ENCODE data around the gene RPL32. TPM values are rescaled to one million over a fixed set of nuclear protein-coding genes. Genes with fewer than 3 reads are reported as not detected.

The RPL32 gene
- total and polyA plus RNA-seq, 9 of the 15 experiments (the other 6 are each of a cell fraction or from before 2014, with no cell fraction given), result 2,738 to 6,200 (median 4,286) TPM

DNA sequence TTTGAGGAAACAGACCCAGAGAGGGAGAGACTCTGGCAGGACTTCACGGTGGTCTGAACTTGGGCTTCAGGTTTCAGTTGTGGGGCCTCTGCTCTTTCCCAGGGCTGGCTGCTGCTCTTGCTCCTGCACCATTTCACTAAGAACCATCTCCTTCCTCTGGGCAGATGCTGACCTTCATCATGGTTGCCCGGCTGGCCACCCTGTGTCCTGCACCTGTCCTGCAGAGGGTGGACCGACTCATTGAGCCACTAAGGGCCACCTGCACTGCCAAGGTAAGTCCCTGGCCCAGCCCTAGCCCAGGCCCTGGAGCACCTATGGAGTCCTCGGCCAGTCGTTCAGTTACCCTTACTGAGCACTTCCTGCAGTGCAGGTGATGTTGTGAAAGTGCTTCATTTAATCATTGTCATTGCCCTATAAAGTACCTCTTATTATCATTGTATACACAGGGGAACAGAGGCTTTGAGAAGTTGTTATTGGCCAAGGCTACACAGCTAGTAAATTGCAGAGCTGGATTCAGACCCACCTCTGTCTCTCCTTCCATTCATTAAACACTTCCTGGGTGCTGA lies 10.0 kb downstream of the RPL32 start (continued):
- TF ChIP-seq, protein P1, sequence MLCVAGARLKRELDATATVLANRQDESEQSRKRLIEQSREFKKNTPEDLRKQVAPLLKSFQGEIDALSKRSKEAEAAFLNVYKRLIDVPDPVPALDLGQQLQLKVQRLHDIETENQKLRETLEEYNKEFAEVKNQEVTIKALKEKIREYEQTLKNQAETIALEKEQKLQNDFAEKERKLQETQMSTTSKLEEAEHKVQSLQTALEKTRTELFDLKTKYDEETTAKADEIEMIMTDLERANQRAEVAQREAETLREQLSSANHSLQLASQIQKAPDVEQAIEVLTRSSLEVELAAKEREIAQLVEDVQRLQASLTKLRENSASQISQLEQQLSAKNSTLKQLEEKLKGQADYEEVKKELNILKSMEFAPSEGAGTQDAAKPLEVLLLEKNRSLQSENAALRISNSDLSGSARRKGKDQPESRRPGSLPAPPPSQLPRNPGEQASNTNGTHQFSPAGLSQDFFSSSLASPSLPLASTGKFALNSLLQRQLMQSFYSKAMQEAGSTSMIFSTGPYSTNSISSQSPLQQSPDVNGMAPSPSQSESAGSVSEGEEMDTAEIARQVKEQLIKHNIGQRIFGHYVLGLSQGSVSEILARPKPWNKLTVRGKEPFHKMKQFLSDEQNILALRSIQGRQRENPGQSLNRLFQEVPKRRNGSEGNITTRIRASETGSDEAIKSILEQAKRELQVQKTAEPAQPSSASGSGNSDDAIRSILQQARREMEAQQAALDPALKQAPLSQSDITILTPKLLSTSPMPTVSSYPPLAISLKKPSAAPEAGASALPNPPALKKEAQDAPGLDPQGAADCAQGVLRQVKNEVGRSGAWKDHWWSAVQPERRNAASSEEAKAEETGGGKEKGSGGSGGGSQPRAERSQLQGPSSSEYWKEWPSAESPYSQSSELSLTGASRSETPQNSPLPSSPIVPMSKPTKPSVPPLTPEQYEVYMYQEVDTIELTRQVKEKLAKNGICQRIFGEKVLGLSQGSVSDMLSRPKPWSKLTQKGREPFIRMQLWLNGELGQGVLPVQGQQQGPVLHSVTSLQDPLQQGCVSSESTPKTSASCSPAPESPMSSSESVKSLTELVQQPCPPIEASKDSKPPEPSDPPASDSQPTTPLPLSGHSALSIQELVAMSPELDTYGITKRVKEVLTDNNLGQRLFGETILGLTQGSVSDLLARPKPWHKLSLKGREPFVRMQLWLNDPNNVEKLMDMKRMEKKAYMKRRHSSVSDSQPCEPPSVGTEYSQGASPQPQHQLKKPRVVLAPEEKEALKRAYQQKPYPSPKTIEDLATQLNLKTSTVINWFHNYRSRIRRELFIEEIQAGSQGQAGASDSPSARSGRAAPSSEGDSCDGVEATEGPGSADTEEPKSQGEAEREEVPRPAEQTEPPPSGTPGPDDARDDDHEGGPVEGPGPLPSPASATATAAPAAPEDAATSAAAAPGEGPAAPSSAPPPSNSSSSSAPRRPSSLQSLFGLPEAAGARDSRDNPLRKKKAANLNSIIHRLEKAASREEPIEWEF (CRISPR knock-in tag; IDR thresholded peaks at IDR 0.05), result no peak
- no peak for TF ChIP-seq ZNF347 (CRISPR knock-in tag; IDR thresholded peaks at IDR 0.05; ENCODE audit: low read depth)

DNA sequence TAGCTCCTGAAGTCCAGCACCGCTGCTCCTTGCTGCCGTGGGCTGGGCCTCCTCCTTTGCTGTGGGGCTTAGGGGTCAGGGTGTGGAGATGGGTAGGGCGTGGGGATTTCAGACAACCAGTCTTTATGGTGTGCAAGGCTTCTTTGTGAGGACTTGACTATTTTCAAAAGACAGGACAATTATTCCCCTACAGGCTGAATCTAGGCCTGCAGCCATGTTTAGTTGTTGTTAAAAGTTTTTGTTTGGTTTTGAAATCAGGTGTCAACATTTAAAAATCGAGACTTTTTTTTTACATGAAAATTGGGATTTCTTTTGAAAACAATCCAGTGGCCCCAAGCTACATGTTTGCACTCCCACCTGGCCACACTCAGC lies 10.6 kb downstream of the RPL32 start:
- Histone ChIP-seq H3K9ac (ENCODE audit: insufficient read depth in 1 of 2, low read depth in 2 of 2, low read length in 2 of 2) (peak overlapping the region in 1 of 2 experiments; percentile 8; a peak in 1 of 4 replicates), H2AFZ (ENCODE audit: low read depth, low read length) (no peak overlapping the region), H3K4me3 (no peak overlapping the region), H3K79me2 (ENCODE audit: control insufficient read depth, insufficient read depth, low read length) (peaks cover 6% of the 10 kb centered on the region; the same call in 1 of the 3 replicates), H3K4me2 (ENCODE audit: insufficient read depth, low read length) (no peak overlapping the region), H3K27me3 (ENCODE audit: control insufficient read depth in 2 of 2, insufficient read depth in 2 of 2, low read length in 2 of 2) (no peaks in the 10 kb centered on the region), H4K20me1 (replicated peaks; ENCODE audit: control insufficient read depth, insufficient read depth, low read length) (peaks cover 24% of the 10 kb centered on the region), H3K27ac (ENCODE audit: extremely low read depth, low read depth, low read length) (no peak overlapping the region; the same call in 2 of the 3 replicates), H3K36me3 (ENCODE audit: control insufficient read depth, insufficient read depth, low read length) (peaks cover 70% of the 10 kb centered on the region), H3K9me3 (replicated peaks; ENCODE audit: control insufficient read depth, insufficient read depth, low read depth, low read length) (no peaks in the 10 kb centered on the region), H3K9me1 (ENCODE audit: control insufficient read depth, insufficient read depth, low read length) (peaks cover 4% of the 10 kb centered on the region), H3K4me1 (replicated peaks in 1 of 2; ENCODE audit: control insufficient read depth in 2 of 2, insufficient read depth in 2 of 2, low read length in 2 of 2) (no peaks in the 10 kb centered on the region; a peak in 1 of 5 replicates)
- BruUV-seq (replicated peaks), result no TSS peak
- ChIA-PET CTCF (ENCODE audit: low intra/inter-chr PET ratio) (no interaction called here), POLR2A (interaction anchor here (0.6 to 11.9 kb wide), 7 partner anchors 9 to 133 kb away, joined by 3 to 108 read pairs (median 23); partner anchors contain the start of gene RPL32)
- peak; percentile 11 for ATAC-seq
- in situ Hi-C loops (cut with MboI) (no loop called here), intact Hi-C loops (cut with micrococcal nuclease) (loop anchor here (2.0 kb wide), 1 partner anchor 124 kb away; no protein-coding TSS in a partner anchor)
- 55% methylated on average over 4 of the region's 4 CpGs for WGBS (ENCODE audit: insufficient coverage, low coverage, missing lambda C conversion rate)
- no peak for FAIRE-seq
- peak in 1 of 4 experiments; percentile 41 for DNase-seq (ENCODE audit: extremely low read depth in 1 of 4, low spot score in 3 of 4)
- no peak for TF ChIP-seq ZNF174 (CRISPR knock-in tag; IDR thresholded peaks at IDR 0.05)
- TF ChIP-seq, protein P2, sequence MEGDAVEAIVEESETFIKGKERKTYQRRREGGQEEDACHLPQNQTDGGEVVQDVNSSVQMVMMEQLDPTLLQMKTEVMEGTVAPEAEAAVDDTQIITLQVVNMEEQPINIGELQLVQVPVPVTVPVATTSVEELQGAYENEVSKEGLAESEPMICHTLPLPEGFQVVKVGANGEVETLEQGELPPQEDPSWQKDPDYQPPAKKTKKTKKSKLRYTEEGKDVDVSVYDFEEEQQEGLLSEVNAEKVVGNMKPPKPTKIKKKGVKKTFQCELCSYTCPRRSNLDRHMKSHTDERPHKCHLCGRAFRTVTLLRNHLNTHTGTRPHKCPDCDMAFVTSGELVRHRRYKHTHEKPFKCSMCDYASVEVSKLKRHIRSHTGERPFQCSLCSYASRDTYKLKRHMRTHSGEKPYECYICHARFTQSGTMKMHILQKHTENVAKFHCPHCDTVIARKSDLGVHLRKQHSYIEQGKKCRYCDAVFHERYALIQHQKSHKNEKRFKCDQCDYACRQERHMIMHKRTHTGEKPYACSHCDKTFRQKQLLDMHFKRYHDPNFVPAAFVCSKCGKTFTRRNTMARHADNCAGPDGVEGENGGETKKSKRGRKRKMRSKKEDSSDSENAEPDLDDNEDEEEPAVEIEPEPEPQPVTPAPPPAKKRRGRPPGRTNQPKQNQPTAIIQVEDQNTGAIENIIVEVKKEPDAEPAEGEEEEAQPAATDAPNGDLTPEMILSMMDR (IDR thresholded peaks at IDR 0.05 in 2 of 3, conservative IDR thresholded peaks at IDR 0.05 in 1 of 3; ENCODE audit: insufficient read depth in 2 of 3, low read depth in 1 of 3, low read length in 3 of 3), result peak in 2 of 3 experiments; percentile 34 to 39; a peak in 2 of 6 replicates
- TF ChIP-seq, protein P3, sequence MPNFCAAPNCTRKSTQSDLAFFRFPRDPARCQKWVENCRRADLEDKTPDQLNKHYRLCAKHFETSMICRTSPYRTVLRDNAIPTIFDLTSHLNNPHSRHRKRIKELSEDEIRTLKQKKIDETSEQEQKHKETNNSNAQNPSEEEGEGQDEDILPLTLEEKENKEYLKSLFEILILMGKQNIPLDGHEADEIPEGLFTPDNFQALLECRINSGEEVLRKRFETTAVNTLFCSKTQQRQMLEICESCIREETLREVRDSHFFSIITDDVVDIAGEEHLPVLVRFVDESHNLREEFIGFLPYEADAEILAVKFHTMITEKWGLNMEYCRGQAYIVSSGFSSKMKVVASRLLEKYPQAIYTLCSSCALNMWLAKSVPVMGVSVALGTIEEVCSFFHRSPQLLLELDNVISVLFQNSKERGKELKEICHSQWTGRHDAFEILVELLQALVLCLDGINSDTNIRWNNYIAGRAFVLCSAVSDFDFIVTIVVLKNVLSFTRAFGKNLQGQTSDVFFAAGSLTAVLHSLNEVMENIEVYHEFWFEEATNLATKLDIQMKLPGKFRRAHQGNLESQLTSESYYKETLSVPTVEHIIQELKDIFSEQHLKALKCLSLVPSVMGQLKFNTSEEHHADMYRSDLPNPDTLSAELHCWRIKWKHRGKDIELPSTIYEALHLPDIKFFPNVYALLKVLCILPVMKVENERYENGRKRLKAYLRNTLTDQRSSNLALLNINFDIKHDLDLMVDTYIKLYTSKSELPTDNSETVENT (CRISPR knock-in tag; IDR thresholded peaks at IDR 0.05), result no peak
- TF ChIP-seq, protein P4, sequence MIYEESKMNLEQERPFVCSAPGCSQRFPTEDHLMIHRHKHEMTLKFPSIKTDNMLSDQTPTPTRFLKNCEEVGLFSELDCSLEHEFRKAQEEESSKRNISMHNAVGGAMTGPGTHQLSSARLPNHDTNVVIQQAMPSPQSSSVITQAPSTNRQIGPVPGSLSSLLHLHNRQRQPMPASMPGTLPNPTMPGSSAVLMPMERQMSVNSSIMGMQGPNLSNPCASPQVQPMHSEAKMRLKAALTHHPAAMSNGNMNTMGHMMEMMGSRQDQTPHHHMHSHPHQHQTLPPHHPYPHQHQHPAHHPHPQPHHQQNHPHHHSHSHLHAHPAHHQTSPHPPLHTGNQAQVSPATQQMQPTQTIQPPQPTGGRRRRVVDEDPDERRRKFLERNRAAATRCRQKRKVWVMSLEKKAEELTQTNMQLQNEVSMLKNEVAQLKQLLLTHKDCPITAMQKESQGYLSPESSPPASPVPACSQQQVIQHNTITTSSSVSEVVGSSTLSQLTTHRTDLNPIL (CRISPR knock-in tag; IDR thresholded peaks at IDR 0.05), result no peak
- no peak for TF ChIP-seq POLR2H (tag; IDR thresholded peaks at IDR 0.05; ENCODE audit: low read depth)
- no peak for TF ChIP-seq ZZZ3 (IDR thresholded peaks at IDR 0.05)
